Cardiac muscle cell (in vitro differentiated cells and primary cell): ENCODE measurements around the gene CBX4. TPM values are rescaled to one million over a fixed set of nuclear protein-coding genes. Genes with fewer than 3 reads are reported as not detected.
A peak's percentile ranks its signal among the peaks of the same experiment; 100 is the strongest.

ENCODE experiments used
- DNase-seq, 2 donors: peaks; one replicate each; pipeline versions ENCODE4 v3.0.0 to v3.0.0-alpha.2; 2010 to 2017; ENCODE audit warnings: low read depth in 1 of 2, low spot score in 1 of 2
- H3K27ac ChIP-seq: fragments of 200-600 bp; sonication (generic); 2 replicates; pipeline ENCODE4 v1.5.1; 2016
- H3K27me3 ChIP-seq: fragments of 200-600 bp; sonication (generic); 2 replicates; pipeline ENCODE4 v1.6.0; 2016; ENCODE audit warnings: control low read depth
- H3K36me3 ChIP-seq: fragments of 200-600 bp; sonication (generic); 2 replicates; pipeline ENCODE4 v1.5.1; 2016; ENCODE audit warnings: control low read depth
- H3K4me1 ChIP-seq: fragments of 200-600 bp; sonication (generic); 2 replicates; pipeline ENCODE4 v1.8.1; 2017; ENCODE audit warnings: low read depth, mild to moderate bottlenecking, mixed run types
- H3K4me3 ChIP-seq: fragments of 200-600 bp; sonication (generic); 2 replicates; pipeline ENCODE4 v1.5.1; 2016; ENCODE audit warnings: mild to moderate bottlenecking
- H3K9me3 ChIP-seq: fragments of 200-600 bp; sonication (generic); 2 replicates; pipeline ENCODE4 v1.5.1; 2017; ENCODE audit warnings: low read depth, mild to moderate bottlenecking, control low read depth
- CTCF ChIP-seq: IDR thresholded peaks from 2 replicates; pipeline ENCODE4 v1.5.1; 2012; ENCODE audit warnings: low read depth, mild to moderate bottlenecking, low read length
- polyA plus RNA-seq: library from polyadenylated mRNA; unstranded; fragments of >200 nt; fragmentation: Nextera tagmentation; extraction: Ambion mirVana; gene quantifications from 2 replicates; pipeline ENCODE4 v1.2.1, GENCODE V29; 2016
- total RNA-seq: library from RNA; depleted of rRNA; stranded (reverse); fragments of >200 nt; gene quantifications from 2 replicates; pipeline ENCODE4 v1.2.3, GENCODE V29; 2016

The CBX4 gene
- total and polyA plus RNA-seq, 2 experiments from 2014 or later = 43.6 to 91.6 TPM

- Histone ChIP-seq H3K36me3 (no peaks in the 10 kb centered on the region), H3K27ac (no peak overlapping the region), H3K4me1 (peaks cover 31% of the 10 kb centered on the region), H3K4me3 (no peak overlapping the region), H3K9me3 (no peaks in the 10 kb centered on the region), H3K27me3 (peaks cover 82% of the 10 kb centered on the region)
- no peak for TF ChIP-seq CTCF
- DNase-seq = no peak
Measured at GRCh38 chr17:79815836-79816461, 23.3 kb downstream of the CBX4 start.

GRCh38 chr17:79814974-79815835, 24.0 kb downstream of the CBX4 start:
- Histone ChIP-seq H3K9me3 (no peaks in the 10 kb centered on the region), H3K27ac (no peak overlapping the region), H3K4me1 (peaks cover 31% of the 10 kb centered on the region), H3K4me3 (no peak overlapping the region), H3K36me3 (no peaks in the 10 kb centered on the region), H3K27me3 (peaks cover 80% of the 10 kb centered on the region)
- no peak for TF ChIP-seq CTCF
- peak in 1 of 2 donors; percentile 60 for DNase-seq

GRCh38 chr17:79814127-79814973, 24.9 kb downstream of the CBX4 start:
- Histone ChIP-seq H3K36me3 (no peaks in the 10 kb centered on the region), H3K27me3 (peaks cover 82% of the 10 kb centered on the region), H3K4me3 (no peak overlapping the region), H3K4me1 (peaks cover 30% of the 10 kb centered on the region), H3K27ac (no peak overlapping the region), H3K9me3 (no peaks in the 10 kb centered on the region)
- TF ChIP-seq CTCF = no peak
- no peak for DNase-seq

GRCh38 chr17:79813297-79814126, 25.7 kb downstream of the CBX4 start:
- H3K9me3 ChIP-seq = no peaks in the 10 kb centered on the region
- peaks cover 27% of the 10 kb centered on the region for H3K4me1 ChIP-seq
- no peak for TF ChIP-seq CTCF
- peak in 1 of 2 donors; percentile 41 for DNase-seq
- H3K36me3 ChIP-seq = no peaks in the 10 kb centered on the region
- peak overlapping the region; percentile 13 for H3K4me3 ChIP-seq
- H3K27ac ChIP-seq = no peak overlapping the region
- peaks cover 82% of the 10 kb centered on the region for H3K27me3 ChIP-seq
